HK-2 (cell line): Measurements from ENCODE around the gene RWDD4.
A peak's percentile ranks its signal among the peaks of the same experiment; 100 is the strongest.
"Not testable (repeated sequence)": the region's sequence is repeated elsewhere in the genome, so short reads cannot be mapped to it uniquely, and the experiment has no call there.

Experiments used
- DNase-seq: peaks from one replicate; pipeline ENCODE4 v3.0.0-alpha.2; 2018; ENCODE audit not compliant: unreplicated experiment

Gene RWDD4

GRCh38 chr4:183635741-183636140 is 23.2 kb downstream of the RWDD4 start:
- DNase-seq: no peak

- no peak for DNase-seq
Measured at GRCh38 chr4:183635321-183635720, 23.7 kb downstream of the RWDD4 start.

GRCh38 chr4:183633476-183634400 is 25.2 kb downstream of the RWDD4 start:
- DNase-seq: no peak

GRCh38 chr4:183632689-183633088 is 26.3 kb downstream of the RWDD4 start:
- DNase-seq: no peak

GRCh38 chr4:183631577-183632198 is 27.3 kb downstream of the RWDD4 start:
- no peak for DNase-seq

- no peak for DNase-seq
Measured at GRCh38 chr4:183627979-183628588, 30.9 kb downstream of the RWDD4 start.

- DNase-seq: not testable (repeated sequence)
Measured at GRCh38 chr4:183627286-183627685, 31.7 kb downstream of the RWDD4 start.

GRCh38 chr4:183626168-183626567 is 32.8 kb downstream of the RWDD4 start:
- no peak for DNase-seq

- DNase-seq: no peak
Measured at GRCh38 chr4:183624548-183624947, 34.4 kb downstream of the RWDD4 start.

GRCh38 chr4:183621875-183622274 is 37.1 kb downstream of the RWDD4 start:
- no peak for DNase-seq

GRCh38 chr4:183620421-183620820 is 38.6 kb downstream of the RWDD4 start:
- no peak for DNase-seq

- DNase-seq: peak; percentile 15
Measured at GRCh38 chr4:183618681-183619080, 40.3 kb downstream of the RWDD4 start.

- no peak for DNase-seq
Measured at GRCh38 chr4:183617075-183617474, 41.9 kb downstream of the RWDD4 start.

- DNase-seq: no peak
Measured at GRCh38 chr4:183612329-183613250, 46.4 kb downstream of the RWDD4 start.

GRCh38 chr4:183611210-183611830 is 47.7 kb downstream of the RWDD4 start:
- DNase-seq: no peak

GRCh38 chr4:183610613-183611012 is 48.4 kb downstream of the RWDD4 start:
- DNase-seq: no peak

- DNase-seq: peak; percentile 44
Measured at GRCh38 chr4:183610033-183610432, 49.0 kb downstream of the RWDD4 start.

GRCh38 chr4:183609151-183609550 is 49.8 kb downstream of the RWDD4 start:
- no peak for DNase-seq

- no peak for DNase-seq
Measured at GRCh38 chr4:183607894-183608293, 51.1 kb downstream of the RWDD4 start.

GRCh38 chr4:183602557-183603027 is 56.4 kb downstream of the RWDD4 start:
- DNase-seq: no peak

- no peak for DNase-seq
Measured at GRCh38 chr4:183601381-183601780, 57.6 kb downstream of the RWDD4 start.
